Hindlimb muscle (tissue), 1 donor: ENCODE data around the gene CLCC1. TPM values are rescaled to one million over a fixed set of nuclear protein-coding genes. Genes with fewer than 3 reads are reported as not detected.

ENCODE experiments used
- polyA plus RNA-seq: library from polyadenylated mRNA; unstranded; fragments of 120-200 nt; gene quantifications from one replicate; pipeline ENCODE4 v1.2.1, GENCODE V29; 2013; ENCODE audit not compliant: insufficient read length

The CLCC1 gene
- polyA plus RNA-seq, 1 donor, result 34.0 TPM

Other genes with a start within 250 kb of the CLCC1 start
- gene STXBP3, start 216.8 kb downstream of the CLCC1 start, polyA plus RNA-seq, result 26.8 TPM
- 2.8 TPM for gene AKNAD1, start 106.4 kb downstream of the CLCC1 start, polyA plus RNA-seq
- gene GPSM2, start 86.5 kb downstream of the CLCC1 start, polyA plus RNA-seq, result 27.9 TPM
- gene WDR47, start 78.6 kb upstream of the CLCC1 start, polyA plus RNA-seq, result 10.8 TPM
- gene TAF13, start 112.5 kb upstream of the CLCC1 start, polyA plus RNA-seq, result 34.1 TPM
- gene TMEM167B, start 127.3 kb upstream of the CLCC1 start, polyA plus RNA-seq, result 39.5 TPM
- 0.27 TPM for gene ELAPOR1, start 150.6 kb upstream of the CLCC1 start, polyA plus RNA-seq